Neural progenitor cell (in vitro differentiated cells): ENCODE data around the gene MRPL50. TPM values are rescaled to one million over a fixed set of nuclear protein-coding genes. Genes with fewer than 3 reads are reported as not detected.

Experiments used
- DNase-seq: peaks from one replicate; pipeline ENCODE4 v3.0.0-alpha.2; 2016; ENCODE audit warnings: low spot score
- H2AFZ ChIP-seq: fragments of 200-600 bp; sonication (generic); replicated peaks from 2 replicates; pipeline ENCODE4 v1.6.1; 2016; ENCODE audit warnings: antibody characterized with exemption
- H3F3A ChIP-seq: fragments of 200-600 bp; sonication (generic); 2 replicates; pipeline ENCODE4 v1.6.1; 2016; ENCODE audit warnings: antibody characterized with exemption, low read depth
- H3K27ac ChIP-seq: fragments of 200-600 bp; sonication (generic); 2 replicates; pipeline ENCODE4 v1.5.1; 2016; ENCODE audit warnings: mild to moderate bottlenecking
- H3K27me3 ChIP-seq: fragments of 200-600 bp; sonication (generic); 2 replicates; pipeline ENCODE4 v1.6.1; 2016; ENCODE audit warnings: mild to moderate bottlenecking, moderate library complexity
- H3K36me3 ChIP-seq: fragments of 200-600 bp; sonication (generic); 2 replicates; pipeline ENCODE4 v1.5.1; 2016
- H3K4me1 ChIP-seq: fragments of 200-600 bp; sonication (generic); 2 replicates; pipeline ENCODE4 v1.6.1; 2016; ENCODE audit warnings: mixed run types
- H3K4me2 ChIP-seq: fragments of 200-600 bp; sonication (generic); 2 replicates; pipeline ENCODE4 v1.6.1; 2016
- H3K4me3 ChIP-seq: fragments of 200-600 bp; sonication (generic); 2 replicates; pipeline ENCODE4 v1.5.1; 2016
- H3K79me2 ChIP-seq: fragments of 200-600 bp; sonication (generic); 2 replicates; pipeline ENCODE4 v1.6.1; 2016; ENCODE audit warnings: low read depth
- H3K9ac ChIP-seq: fragments of 200-600 bp; sonication (generic); 2 replicates; pipeline ENCODE4 v1.6.1; 2016
- H3K9me3 ChIP-seq: fragments of 200-600 bp; sonication (generic); 2 replicates; pipeline ENCODE4 v1.5.1; 2016; ENCODE audit warnings: low read depth
- H4K20me1 ChIP-seq: fragments of 200-600 bp; sonication (generic); 2 replicates; pipeline ENCODE4 v1.6.1; 2016; ENCODE audit warnings: low read depth
- H3K27ac Mint-ChIP-seq: 3 replicates; pipeline ENCODE4 v1.8.0; 2021; ENCODE audit warnings: mixed read lengths
- H3K27me3 Mint-ChIP-seq: 2 replicates; pipeline ENCODE4 v1.8.0; 2022; ENCODE audit warnings: low read depth, mild to moderate bottlenecking, inconsistent platforms, moderate library complexity, mixed read lengths; ENCODE audit not compliant: insufficient read depth
- H3K36me3 Mint-ChIP-seq: 3 replicates; pipeline ENCODE4 v1.8.0; 2021; ENCODE audit warnings: mixed read lengths
- H3K4me1 Mint-ChIP-seq: 3 replicates; pipeline ENCODE4 v1.8.0; 2021; ENCODE audit warnings: mixed read lengths
- H3K4me3 Mint-ChIP-seq: 3 replicates; pipeline ENCODE4 v1.8.0; 2021; ENCODE audit warnings: mild to moderate bottlenecking, moderate library complexity, mixed read lengths
- H3K9me3 Mint-ChIP-seq: 3 replicates; pipeline ENCODE4 v1.8.0; 2020; ENCODE audit warnings: mixed read lengths
- EZH2 ChIP-seq: fragments of 200-600 bp; sonication (generic); IDR thresholded peaks from 2 replicates; pipeline ENCODE4 v1.6.1; 2017; ENCODE audit warnings: antibody characterized with exemption, mild to moderate bottlenecking, moderate library complexity
- EZH2phosphoT487 ChIP-seq: fragments of 200-600 bp; sonication (generic); IDR thresholded peaks from 2 replicates; pipeline ENCODE4 v1.6.1; 2017; ENCODE audit warnings: antibody characterized with exemption
- total RNA-seq: library from RNA; depleted of rRNA; stranded (reverse); fragments of >200 nt; gene quantifications from 2 replicates; pipeline ENCODE4 v1.2.3, GENCODE V29; 2015; ENCODE audit warnings: low replicate concordance
- TF ChIP-seq, protein P1 (sequence below): fragments of 200-600 bp; sonication (generic); IDR thresholded peaks from 2 replicates; pipeline ENCODE4 v1.5.1; 2017; ENCODE audit warnings: antibody characterized with exemption, mild to moderate bottlenecking

MRPL50 gene
- total RNA-seq, 1 donor from 2014 or later = 42.7 TPM

DNA sequence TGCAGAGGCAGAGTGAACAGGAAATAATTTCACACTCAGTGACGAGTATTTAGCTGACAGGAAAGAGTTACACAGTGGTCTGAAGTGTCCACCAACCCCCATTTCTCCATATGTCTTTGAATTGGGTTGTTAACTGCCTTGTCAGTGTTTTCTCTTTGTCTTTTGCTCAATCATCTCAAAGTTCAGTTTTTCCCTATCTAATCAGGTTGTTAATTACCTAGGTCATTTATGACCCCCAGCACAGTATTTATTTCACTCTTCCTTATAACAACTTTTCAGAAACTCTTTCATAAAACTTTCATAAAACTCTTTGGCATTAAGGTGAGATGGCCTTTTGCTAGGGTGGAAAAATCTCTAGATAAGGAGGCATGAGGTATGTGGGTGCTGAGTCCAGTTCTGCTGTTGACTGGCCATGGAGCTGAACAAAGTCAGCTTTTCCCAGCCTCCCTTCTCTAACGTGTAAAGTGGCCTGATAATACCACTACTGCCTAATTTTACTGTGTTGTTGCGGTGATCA is 42.4 kb upstream of the MRPL50 start:
- Mint-ChIP-seq H3K27ac (no peak overlapping the region), H3K4me1 (no peaks in the 10 kb centered on the region), H3K36me3 (no peaks in the 10 kb centered on the region), H3K27me3 (peaks cover 2% of the 10 kb centered on the region), H3K4me3 (no peak overlapping the region), H3K9me3 (no peaks in the 10 kb centered on the region)
- DNase-seq = no peak
- Histone ChIP-seq H3K4me3 (no peak overlapping the region), H3K27ac (no peak overlapping the region), H3F3A (no peaks in the 10 kb centered on the region), H3K27me3 (no peaks in the 10 kb centered on the region), H3K9ac (no peak overlapping the region), H3K36me3 (no peaks in the 10 kb centered on the region), H2AFZ (no peak overlapping the region), H3K4me2 (no peak overlapping the region), H4K20me1 (no peaks in the 10 kb centered on the region), H3K4me1 (no peaks in the 10 kb centered on the region), H3K79me2 (no peaks in the 10 kb centered on the region), H3K9me3 (no peaks in the 10 kb centered on the region)
- TF ChIP-seq EZH2 (no peak), EZH2phosphoT487 (no peak)
- TF ChIP-seq, protein P1, sequence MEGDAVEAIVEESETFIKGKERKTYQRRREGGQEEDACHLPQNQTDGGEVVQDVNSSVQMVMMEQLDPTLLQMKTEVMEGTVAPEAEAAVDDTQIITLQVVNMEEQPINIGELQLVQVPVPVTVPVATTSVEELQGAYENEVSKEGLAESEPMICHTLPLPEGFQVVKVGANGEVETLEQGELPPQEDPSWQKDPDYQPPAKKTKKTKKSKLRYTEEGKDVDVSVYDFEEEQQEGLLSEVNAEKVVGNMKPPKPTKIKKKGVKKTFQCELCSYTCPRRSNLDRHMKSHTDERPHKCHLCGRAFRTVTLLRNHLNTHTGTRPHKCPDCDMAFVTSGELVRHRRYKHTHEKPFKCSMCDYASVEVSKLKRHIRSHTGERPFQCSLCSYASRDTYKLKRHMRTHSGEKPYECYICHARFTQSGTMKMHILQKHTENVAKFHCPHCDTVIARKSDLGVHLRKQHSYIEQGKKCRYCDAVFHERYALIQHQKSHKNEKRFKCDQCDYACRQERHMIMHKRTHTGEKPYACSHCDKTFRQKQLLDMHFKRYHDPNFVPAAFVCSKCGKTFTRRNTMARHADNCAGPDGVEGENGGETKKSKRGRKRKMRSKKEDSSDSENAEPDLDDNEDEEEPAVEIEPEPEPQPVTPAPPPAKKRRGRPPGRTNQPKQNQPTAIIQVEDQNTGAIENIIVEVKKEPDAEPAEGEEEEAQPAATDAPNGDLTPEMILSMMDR = no peak

DNA sequence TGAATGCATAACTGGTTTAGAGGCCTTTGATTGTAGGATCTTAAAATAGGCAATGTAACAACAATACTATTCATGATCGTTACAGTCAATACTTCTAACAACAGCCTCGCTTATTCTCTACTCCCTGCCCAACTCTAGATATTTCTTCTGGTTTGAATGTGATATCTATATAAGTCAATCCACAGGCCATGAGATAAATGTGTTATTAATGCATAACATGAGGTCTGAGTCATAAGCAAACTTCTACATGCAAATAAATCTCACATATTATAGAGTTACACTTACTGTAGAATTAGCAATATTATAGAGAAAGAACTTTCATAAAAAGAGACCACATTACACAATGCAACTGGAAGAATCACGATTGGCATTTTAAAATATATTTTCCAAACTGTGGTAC is 40.1 kb upstream of the MRPL50 start:
- no peak for DNase-seq
- H3K4me2 ChIP-seq = no peak overlapping the region
- no peak overlapping the region for H3K9ac ChIP-seq
- no peak overlapping the region for H3K27ac Mint-ChIP-seq
- no peaks in the 10 kb centered on the region for H3K9me3 ChIP-seq
- H3K79me2 ChIP-seq = no peaks in the 10 kb centered on the region
- no peak overlapping the region for H3K4me3 ChIP-seq
- TF ChIP-seq, protein P1 = no peak
- TF ChIP-seq EZH2phosphoT487 = no peak
- no peak for TF ChIP-seq EZH2
- H3K27me3 ChIP-seq = no peaks in the 10 kb centered on the region
- H3K27ac ChIP-seq = no peak overlapping the region
- no peaks in the 10 kb centered on the region for H3K36me3 Mint-ChIP-seq
- H3K4me3 Mint-ChIP-seq = no peak overlapping the region
- no peak overlapping the region for H2AFZ ChIP-seq
- H3K27me3 Mint-ChIP-seq = peaks cover 2% of the 10 kb centered on the region
- H3F3A ChIP-seq = no peaks in the 10 kb centered on the region
- H3K9me3 Mint-ChIP-seq = no peaks in the 10 kb centered on the region
- H3K36me3 ChIP-seq = no peaks in the 10 kb centered on the region
- H3K4me1 ChIP-seq = no peaks in the 10 kb centered on the region
- no peaks in the 10 kb centered on the region for H3K4me1 Mint-ChIP-seq
- H4K20me1 ChIP-seq = no peaks in the 10 kb centered on the region

DNA sequence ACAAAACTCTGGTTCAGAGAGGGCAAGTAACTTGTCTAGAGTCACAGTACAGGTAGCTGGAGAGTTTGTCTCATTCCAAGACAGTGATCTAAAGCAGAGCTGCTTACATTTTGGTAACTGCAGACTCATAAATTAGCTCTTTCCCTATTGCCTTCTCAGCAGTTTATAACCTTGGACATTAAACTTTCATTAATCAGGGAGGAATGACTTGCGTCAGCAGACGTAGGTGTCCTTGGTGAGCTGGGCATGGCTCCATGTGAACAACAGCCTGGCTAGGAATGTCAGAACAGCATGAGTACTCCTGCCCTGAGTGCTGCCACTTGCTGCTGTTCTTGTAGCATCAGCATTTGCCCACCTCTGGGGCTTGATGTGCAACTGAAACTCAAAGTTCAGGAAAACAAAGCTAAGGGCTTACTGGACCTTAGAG is 39.4 kb upstream of the MRPL50 start:
- Histone ChIP-seq H3K36me3 (no peaks in the 10 kb centered on the region), H3F3A (no peaks in the 10 kb centered on the region), H3K4me1 (no peaks in the 10 kb centered on the region), H2AFZ (no peak overlapping the region), H3K4me3 (no peak overlapping the region), H4K20me1 (no peaks in the 10 kb centered on the region), H3K4me2 (no peak overlapping the region), H3K27me3 (no peaks in the 10 kb centered on the region), H3K9ac (no peak overlapping the region), H3K27ac (no peak overlapping the region), H3K79me2 (no peaks in the 10 kb centered on the region), H3K9me3 (no peaks in the 10 kb centered on the region)
- Mint-ChIP-seq H3K9me3 (no peaks in the 10 kb centered on the region), H3K27ac (no peak overlapping the region), H3K4me1 (no peaks in the 10 kb centered on the region), H3K36me3 (no peaks in the 10 kb centered on the region), H3K27me3 (peaks cover 2% of the 10 kb centered on the region), H3K4me3 (no peak overlapping the region)
- no peak for TF ChIP-seq EZH2phosphoT487
- TF ChIP-seq, protein P1 = no peak
- no peak for TF ChIP-seq EZH2
- DNase-seq = no peak
